ENCODE results near the gene ARFGAP3.

DNA sequence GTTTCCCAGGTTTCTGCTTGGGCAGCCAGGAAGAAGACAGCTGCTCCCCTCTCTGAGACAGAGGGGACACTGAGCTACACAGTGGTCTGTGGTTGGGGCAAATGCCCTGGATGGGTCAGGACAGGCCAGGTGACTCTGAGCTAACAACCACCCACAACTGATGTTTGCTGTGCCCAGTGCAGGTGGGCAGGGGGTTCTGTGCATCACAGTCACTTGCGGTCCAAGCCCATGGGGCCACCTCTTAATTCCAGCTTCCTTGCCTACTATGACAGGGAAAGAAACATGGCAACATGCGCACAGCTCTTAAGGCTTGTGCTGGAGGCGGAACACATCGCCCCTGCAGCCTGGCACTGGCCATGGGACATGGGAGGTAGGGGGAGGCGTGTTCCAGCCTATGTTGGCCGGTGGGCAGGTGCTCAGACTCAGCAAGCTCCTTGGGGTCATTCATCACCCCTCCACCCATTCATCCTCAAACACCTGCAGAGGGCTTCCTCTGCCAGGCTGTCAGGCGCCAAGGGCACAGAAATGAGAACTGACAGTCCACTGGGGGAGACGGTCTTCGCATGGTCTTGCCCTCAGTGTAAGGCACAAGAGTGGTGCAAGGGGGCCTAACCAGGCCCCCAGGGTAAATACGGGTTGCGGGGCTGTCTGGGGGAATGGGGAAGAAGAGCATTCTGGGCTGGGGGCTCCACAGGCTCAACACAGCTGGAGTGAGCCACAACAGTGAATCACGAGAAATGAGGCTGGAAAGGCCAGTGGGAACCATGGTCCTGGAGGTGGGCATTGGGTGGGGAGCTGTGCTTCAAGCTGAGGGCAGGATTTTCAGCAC, 55.6 kb downstream of the ARFGAP3 start:
- TF ChIP-seq, protein P1, sequence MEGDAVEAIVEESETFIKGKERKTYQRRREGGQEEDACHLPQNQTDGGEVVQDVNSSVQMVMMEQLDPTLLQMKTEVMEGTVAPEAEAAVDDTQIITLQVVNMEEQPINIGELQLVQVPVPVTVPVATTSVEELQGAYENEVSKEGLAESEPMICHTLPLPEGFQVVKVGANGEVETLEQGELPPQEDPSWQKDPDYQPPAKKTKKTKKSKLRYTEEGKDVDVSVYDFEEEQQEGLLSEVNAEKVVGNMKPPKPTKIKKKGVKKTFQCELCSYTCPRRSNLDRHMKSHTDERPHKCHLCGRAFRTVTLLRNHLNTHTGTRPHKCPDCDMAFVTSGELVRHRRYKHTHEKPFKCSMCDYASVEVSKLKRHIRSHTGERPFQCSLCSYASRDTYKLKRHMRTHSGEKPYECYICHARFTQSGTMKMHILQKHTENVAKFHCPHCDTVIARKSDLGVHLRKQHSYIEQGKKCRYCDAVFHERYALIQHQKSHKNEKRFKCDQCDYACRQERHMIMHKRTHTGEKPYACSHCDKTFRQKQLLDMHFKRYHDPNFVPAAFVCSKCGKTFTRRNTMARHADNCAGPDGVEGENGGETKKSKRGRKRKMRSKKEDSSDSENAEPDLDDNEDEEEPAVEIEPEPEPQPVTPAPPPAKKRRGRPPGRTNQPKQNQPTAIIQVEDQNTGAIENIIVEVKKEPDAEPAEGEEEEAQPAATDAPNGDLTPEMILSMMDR (IDR thresholded peaks at IDR 0.05; ENCODE audit: low read depth, low read length, poor library complexity, severe bottlenecking): no peak
- no peak for TF ChIP-seq EZH2phosphoT487 (IDR thresholded peaks at IDR 0.05; ENCODE audit: borderline replicate concordance, low read length)
